GM19324 (cell line): ENCODE data around the gene XPR1.
"Not testable (repeated sequence)": the region's sequence is repeated elsewhere in the genome, so short reads cannot be mapped to it uniquely, and the experiment has no call there.

Experiments
- ATAC-seq: cut with Tn5 transposase; IDR thresholded peaks from one replicate; pipeline ENCODE4 v1.9.1; 2021; ENCODE audit warnings: mild to moderate bottlenecking, moderate library complexity; ENCODE audit not compliant: unreplicated experiment, low FRiP score

Gene XPR1

GRCh38 chr1:180831507-180831906 is 199.7 kb downstream of the XPR1 start:
- ATAC-seq: not testable (repeated sequence)

- ATAC-seq: not testable (repeated sequence)
Measured at GRCh38 chr1:180833180-180833579, 201.4 kb downstream of the XPR1 start.

DNA sequence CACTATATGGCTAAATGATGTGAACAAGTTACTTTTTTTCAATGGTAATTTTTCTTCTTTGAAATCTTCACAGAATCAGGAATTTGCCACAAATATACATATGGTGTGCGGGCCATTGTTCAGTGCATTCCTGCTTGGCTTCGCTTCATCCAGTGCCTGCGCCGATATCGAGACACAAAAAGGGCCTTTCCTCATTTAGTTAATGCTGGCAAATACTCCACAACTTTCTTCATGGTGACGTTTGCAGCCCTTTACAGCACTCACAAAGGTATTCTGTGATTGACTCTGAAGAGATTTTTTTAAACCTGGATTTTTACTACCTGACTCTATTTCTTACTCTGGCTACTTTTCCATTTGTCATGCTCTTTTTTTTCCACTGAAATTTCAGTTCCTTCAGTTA is 204.6 kb downstream of the XPR1 start:
- no peak for ATAC-seq

- ATAC-seq: no peak
Measured at GRCh38 chr1:180837020-180837419, 205.2 kb downstream of the XPR1 start.

DNA sequence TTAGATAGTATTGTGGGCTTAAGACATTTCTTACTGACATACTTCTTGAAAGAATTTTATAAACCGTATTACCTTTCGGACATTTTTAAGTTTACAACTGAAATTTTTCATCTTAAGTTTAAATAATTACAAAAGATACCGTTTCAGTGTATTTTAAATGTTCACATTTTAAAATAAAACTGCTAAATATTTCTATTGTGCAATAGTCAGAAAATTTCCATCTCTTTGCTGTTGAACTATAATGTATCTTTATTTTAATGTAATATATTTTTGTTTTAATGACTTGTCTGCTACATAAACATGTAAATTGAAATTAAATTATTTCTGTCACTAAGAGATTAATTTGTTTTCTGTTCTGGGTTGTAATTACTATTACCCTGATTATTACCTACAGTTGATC is 206.7 kb downstream of the XPR1 start:
- ATAC-seq: no peak

GRCh38 chr1:180839547-180839946 is 207.7 kb downstream of the XPR1 start:
- no peak for ATAC-seq

DNA sequence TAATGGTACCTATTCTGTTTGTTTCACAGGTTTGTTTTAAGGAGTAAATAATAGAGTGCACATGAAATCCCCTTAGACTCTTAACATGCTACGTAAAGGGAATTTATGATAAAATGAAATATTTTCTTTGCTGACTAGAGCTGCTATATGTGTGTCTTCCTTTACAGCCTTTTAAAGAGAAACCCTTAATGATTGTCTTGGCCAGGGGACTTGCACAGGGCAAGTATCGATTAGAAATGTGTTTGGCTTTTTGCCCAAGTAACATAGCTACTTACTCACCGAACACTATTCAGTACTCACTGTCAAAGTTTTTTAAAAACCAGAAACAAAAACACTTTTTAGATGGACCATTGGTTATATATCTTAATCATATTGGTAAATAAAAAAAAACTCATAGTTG is 209.6 kb downstream of the XPR1 start:
- no peak for ATAC-seq

- ATAC-seq: no peak
Measured at GRCh38 chr1:180842052-180842451, 210.2 kb downstream of the XPR1 start.

- ATAC-seq: no peak
Measured at GRCh38 chr1:180842491-180843275, 210.9 kb downstream of the XPR1 start.

DNA sequence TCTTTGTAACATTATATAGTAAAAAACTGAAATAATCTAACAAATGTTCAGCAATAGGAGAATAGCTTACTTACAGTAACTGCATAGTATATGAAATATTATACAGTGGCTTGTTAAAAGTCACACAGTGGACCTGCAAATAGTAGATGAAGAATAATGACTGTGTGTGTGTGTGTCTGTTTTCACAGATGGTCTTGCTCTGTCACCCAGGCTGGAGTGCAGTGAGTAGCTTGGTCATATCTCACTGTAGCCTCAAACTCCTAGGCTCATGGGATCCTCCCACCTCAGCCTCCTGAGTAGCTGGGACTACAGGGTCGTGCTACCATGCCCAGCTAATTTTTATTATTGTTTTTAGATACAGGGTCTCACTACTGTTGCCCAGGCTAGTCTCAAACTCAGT is 213.5 kb downstream of the XPR1 start:
- ATAC-seq: no peak

- no peak for ATAC-seq
Measured at GRCh38 chr1:180848191-180848590, 216.4 kb downstream of the XPR1 start.

GRCh38 chr1:180849031-180849775 is 217.4 kb downstream of the XPR1 start:
- peak; percentile 65 for ATAC-seq

DNA sequence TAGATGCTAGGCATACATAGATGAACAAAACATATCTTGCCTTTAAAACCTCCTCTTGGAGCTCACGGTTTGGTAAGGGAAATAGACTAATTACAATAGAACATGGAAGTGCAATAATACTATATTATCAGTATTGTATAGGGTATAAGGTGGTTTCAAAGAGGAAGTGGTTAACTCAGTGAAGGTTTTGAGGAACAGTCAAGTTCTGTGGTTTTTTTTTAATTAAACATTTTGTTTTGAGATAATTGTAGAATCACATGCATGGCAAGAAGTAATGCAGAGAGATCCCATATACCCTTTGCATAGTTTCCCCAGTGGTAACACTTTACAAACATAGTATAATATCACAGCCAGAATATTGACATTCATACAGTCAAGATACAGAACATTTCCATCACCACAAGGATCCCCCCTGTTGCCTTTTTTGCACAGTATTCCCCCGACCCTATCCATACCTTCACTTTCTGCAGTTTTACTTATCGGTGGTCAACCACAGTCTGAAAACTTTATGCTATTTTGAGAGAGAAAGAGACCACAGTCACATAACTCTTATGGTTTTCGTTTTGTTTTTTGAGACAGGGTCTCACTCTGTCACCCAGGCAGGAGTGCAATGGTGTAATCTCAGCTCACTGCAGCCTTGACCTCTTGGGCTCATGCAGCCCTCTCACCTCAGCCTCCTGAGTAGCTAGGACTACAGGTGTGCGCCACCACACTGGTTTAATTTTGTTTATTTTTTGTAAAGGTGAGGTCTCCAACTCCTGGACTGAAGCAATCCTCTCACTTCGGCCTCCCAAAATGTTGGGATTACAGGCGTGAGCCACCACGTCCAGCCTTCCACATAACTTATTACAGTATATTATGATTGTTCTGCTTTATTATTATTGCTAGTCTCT is 220.4 kb downstream of the XPR1 start:
- ATAC-seq: no peak

DNA sequence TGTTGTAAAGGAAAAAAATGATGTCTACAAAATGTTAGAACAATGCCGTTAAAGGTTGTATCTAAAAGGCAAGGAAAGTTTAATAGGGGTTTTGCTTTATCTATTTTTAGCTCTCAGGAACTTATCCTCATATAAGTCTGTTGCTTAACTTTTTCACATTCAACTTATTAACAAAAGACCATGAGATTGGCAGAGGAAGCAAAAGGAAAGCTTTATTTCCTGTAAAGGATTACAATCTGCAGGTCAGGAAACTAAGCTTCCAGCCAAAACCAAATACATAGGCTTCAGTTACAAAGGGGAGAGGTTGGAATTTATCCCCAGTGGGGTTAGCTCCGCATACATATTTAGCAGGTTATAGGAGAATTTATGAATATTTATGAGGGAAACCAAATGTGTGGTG is 222.2 kb downstream of the XPR1 start:
- no peak for ATAC-seq

- no peak for ATAC-seq
Measured at GRCh38 chr1:180854456-180854855, 222.6 kb downstream of the XPR1 start.

GRCh38 chr1:180857947-180858725 is 226.3 kb downstream of the XPR1 start:
- not testable (repeated sequence) for ATAC-seq

- ATAC-seq: no peak
Measured at GRCh38 chr1:180859306-180859705, 227.5 kb downstream of the XPR1 start.

GRCh38 chr1:180860535-180860934 is 228.7 kb downstream of the XPR1 start:
- no peak for ATAC-seq

- ATAC-seq: no peak
Measured at GRCh38 chr1:180862305-180862704, 230.5 kb downstream of the XPR1 start.

DNA sequence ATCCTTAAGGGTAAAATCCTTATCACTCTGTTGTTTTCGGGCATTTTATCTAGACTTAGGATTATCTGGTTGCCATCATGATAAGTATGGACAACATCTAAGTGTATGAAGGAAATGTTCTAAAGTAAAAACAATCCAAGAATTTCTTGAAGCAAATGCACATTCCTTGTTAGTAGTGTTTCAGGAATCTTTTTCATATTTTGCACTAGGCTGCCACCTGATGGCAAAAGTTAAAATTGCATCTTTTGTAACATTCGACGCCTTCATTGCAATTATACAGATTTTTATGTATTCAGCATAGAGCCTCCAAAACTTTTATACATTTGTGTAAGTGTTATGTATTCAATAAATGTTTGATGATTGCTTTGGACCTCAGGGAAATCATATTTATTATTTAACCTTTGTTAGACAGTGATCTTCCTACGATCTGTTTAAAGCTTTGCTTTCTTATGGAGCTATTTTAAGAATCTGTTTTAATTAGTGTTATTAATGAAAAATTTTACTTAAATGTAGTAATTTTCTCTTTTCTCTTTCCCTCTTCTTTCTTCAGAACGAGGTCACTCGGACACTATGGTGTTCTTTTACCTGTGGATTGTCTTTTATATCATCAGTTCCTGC is 231.4 kb downstream of the XPR1 start:
- ATAC-seq: no peak
